Loucy (cell line): ENCODE results near the gene MGAT2.

ENCODE experiments used
- CTCF ChIP-seq: fragments of 200-600 bp; sonication (generic); conservative IDR thresholded peaks from 2 replicates; pipeline ENCODE4 v1.5.1; 2014; ENCODE audit warnings: mild to moderate bottlenecking, antibody characterized with exemption, low read length
- EZH2phosphoT487 ChIP-seq: fragments of 200-600 bp; IDR thresholded peaks from 2 replicates; pipeline ENCODE4 v1.6.1; 2018; ENCODE audit warnings: antibody characterized with exemption, mild to moderate bottlenecking, moderate library complexity, borderline replicate concordance

GRCh38 chr14:49614196-49614595 is 6.4 kb upstream of the MGAT2 start:
- TF ChIP-seq EZH2phosphoT487 (no peak), CTCF (no peak)
